Fibroblast of skin of left biceps (primary cell): ENCODE measurements around the gene HOXA13.

Experiments
- DNase-seq, 2 experiments: peaks; one replicate each; pipeline ENCODE4 v3.0.0-alpha.2; 2013; ENCODE audit warnings: low read depth in 2 of 2

The HOXA13 gene

DNA sequence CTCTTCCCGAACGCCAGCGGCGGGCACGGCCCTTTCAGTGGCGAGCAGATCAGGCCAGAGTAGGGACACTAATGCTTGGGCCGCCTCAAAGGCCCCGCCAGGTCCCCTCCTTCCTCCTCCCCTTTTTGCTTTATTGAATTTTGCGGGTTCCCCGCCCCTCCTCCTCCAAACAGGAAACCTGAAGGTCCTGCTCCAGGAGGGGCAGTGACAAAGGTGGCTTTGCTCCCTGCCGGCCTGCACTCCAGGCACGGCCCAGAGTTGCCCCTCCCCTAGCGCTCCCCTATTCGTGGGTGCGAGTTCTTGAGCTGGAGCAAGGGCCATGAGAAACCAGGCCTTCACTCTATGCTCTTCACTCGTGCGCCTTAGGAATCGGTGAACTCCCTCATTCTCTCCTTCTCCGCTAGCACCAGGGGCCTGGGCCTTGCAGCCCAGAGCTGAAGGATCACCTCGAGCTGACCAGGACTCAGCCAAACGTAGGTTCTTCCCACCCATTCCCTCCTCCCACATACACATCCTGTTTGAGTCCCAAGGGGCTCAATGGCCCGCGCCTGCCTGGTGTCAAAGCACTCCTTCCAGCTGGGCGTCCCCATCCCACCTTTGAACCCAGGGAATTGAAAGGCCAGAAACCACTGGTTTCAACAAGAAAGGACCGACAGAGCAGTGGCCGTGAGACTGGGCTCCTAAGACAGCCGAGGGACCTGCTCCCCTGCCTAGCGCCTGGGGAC is 51.7 kb downstream of the HOXA13 start:
- DNase-seq = no peak

DNA sequence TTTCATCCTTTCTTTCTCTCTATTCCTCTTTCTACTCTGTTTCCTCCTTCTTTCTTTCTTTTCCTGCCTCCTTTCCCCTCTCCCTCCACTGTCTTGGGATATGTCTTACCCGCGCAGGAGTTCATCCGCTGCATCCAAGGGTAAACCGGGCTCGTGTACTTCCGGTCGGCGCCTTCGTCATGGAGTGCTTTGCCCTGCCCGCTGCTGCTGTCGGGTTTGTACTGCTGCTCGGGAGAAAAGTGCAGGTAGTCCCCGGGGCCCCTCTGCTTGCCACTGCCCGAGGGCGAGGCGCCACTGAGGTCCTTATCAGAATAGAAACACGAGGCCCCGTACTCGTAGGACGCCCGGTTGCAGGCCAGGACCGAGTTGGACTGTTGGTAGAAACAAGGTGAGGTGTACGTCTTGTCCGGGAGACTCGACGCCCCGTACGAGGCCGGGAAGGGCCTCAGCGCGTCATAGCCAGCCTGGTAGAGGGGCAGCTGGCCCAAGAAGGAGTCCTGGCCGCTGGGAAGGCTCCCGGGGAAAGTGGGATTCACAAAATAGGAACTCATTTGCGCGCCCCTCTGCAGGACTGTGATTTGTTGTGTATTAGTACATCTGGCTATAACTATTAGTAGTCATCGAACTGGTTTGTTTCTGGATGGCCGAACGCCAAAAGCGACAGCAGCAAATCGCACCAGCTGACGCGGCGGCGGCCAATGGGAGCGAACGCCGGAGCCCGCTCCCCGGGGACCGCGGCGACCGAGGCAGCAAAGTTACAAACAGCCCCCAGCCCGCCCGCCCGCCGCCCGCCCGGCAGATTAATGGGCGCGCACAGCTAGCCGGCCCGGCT is 52.5 kb downstream of the HOXA13 start, which contains the start of gene HOXA6:
Gene HOXA6 (minus strand): TSS at position 576 of the 832 bp plus-strand sequence. CDS start 25 bp downstream, at position 551.
- no peak for DNase-seq

DNA sequence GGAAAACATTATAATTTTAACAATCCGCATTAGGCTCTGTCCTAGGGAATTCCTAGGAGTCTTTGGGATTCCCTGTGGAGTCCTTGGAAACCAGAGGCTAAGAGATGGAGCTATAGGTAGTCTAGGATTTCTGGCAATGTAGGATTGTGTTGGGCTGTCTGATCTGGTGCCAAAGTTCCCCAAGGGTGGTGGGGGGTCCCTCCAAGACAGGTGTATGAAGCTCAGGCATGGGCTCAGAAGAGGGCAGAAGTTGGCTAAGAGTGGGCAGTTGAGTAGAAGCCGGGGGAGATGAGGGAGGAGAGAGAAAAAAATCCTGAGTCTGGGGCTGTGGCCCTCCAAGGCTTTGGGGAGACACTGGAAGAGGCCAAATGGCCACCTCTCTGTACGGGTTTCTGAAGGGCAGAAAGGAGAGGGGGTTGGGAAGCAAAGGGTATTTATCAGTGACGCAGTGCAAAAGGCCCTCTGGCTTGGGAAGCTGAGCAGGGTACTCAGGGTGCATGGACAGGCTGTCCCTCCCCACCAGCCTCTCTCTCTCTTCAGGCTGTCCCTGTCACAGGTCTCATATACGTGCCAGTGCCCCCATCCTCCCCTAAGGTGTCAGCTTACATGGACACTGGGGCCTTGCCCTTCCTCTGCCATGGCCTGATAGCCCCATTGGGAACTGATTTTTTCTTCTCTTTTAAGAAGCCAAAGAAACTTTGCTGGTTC is 53.2 kb downstream of the HOXA13 start:
- no peak for DNase-seq

DNA sequence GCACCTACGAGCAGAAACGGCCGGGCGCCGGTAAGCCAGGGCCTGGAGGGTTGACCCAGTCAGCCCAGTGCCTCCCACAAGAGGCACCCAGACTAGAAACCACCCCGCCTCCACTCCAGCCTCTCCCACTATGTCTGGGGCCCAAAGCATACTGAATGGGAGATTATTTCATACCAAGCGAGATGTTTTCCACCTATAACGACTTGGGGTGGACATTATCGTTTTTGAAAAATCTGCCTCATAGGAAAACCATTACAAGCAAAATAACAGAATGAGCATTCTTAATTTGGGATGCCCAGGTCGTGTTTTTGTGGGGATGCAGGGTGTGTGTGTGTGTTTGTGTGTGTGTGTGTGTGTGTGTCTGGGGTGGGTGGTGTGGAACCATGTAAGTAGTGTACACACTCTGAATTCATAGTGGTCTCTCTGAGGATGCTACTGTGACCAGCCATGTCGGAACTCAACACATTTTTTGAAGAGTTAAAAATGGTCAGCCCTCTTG is 53.9 kb downstream of the HOXA13 start:
- no peak for DNase-seq

- DNase-seq = no peak
These were observed 54.6 kb downstream of the HOXA13 start for GRCh38 chr7:27145165-27145913.

DNA sequence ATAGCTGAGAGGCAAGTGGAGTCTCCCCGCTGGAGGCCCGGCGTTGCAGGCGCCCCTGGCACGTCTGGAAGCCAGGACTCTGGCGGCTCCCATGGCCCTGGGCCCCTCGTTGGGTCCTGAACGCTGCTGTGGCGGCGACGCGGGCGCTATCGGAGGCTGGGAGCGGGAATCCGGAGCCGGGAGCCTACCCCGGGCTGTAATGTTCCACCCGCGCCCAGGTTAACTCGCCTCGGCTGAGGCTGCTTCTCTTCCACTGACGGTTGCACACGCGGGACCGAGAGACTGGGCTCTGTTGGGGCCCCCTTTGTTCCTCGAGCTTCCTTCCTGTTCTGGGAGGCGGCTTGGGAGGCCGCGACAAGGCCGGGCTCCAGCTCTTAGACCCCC is 55.1 kb downstream of the HOXA13 start:
- no peak for DNase-seq
